GM18951 (cell line): Measurements from ENCODE around the gene TNNI3K.

Experiments
- POLR2A ChIP-seq: IDR thresholded peaks from 4 replicates; pipeline ENCODE4 v1.6.1; 2011; ENCODE audit warnings: mild to moderate bottlenecking; ENCODE audit not compliant: insufficient read length, insufficient read depth; ENCODE audit errors: extremely low read depth
- in situ Hi-C: fragments of 300-500 bp; cut with MboI; formaldehyde crosslinking; loops from one replicate; pipeline ENCODE4 v1.12.0; 2022; ENCODE audit warnings: low sequenced_read_pairs, mixed read lengths, inconsistent platforms; ENCODE audit not compliant: unreplicated experiment

The TNNI3K gene

DNA sequence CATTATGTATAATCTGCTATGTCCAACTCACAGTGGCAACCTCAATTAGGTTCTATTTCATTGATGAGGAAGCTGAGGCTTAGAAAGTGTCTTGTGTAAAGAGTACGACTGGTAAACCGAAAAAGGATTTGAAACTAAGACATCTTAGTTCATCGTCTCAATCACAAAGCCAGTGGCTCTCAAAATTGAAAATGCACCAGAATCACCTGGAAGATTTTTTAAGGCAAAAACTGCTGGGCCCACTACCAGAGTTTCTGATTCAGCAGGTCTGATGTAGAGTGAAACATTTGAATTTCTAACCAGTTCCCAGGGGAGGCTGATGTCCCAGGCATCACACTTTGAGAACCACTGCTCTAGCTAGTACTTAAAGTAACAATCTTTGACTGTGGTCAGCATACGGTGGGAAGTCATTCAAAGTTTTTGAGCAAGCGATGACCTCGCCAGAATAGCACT is 282.4 kb downstream of the TNNI3K start:
- no peak for TF ChIP-seq POLR2A
- in situ Hi-C loops: no loop called here

DNA sequence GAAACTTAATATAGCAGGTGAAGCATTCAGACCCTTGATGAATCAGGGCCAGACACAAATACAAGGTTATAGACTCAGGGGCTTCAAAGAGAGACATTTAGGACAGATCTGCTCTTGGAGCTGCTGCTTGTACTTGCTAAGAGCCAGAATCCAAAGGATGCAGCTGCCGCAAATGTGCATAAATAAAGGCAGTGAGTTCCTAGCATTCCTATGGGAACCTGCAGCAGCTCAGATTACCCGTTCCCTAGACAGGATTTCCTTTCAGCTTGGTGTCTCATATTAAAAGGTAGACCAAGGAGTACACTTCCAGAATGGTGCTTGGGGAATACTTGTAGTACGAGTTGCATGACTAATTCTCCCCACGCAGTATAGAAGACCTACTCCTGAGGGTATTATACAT is 287.0 kb downstream of the TNNI3K start:
- no peak for TF ChIP-seq POLR2A
- in situ Hi-C loops: no loop called here

DNA sequence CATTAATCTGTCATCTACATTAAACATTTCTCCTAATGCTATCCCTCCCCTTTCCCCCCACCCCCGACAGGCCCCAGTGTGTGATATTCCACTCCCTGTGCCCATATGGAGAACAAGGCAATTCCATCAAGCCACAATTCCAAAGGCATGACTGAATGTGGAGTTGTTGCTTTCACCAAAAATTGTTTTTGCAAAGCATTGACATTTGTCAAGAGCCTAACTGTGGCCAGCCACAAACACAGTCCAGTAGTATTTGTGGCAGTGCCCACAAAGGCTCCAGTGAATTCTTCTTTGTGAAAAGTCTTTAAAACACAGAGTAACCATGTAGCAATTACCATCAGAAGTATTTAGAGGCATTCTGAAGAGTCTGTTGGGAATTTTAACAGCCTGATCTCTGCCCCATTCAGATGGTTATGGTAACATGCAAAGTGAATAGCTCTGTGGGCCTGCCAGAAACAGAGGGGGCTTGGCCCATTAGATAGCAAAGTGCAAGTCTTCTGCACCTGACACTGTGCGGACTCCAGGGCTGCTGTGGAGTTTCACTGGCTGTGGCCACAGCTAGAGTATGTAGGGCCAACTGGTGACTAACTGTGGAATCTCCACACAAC is 288.8 kb downstream of the TNNI3K start:
- TF ChIP-seq POLR2A: no peak
- in situ Hi-C loops: no loop called here

DNA sequence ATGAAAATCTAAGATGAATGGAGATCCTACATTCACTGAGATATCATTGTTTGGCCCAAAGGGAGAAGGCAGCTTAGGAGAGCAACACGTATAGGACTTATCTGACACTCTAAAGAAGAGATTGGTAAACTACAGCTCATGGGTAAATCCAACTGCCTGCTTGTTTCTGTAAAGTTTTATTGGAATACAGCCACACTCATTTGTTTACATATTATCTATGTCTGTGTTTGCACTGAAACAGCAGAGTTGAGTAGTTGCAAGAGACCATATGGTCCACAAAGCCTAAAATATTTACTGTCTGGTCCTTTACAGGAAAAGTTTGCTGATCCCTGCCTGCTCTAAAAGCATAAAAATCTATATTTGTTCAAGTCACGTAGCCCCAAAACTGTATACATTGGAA is 291.5 kb downstream of the TNNI3K start:
- in situ Hi-C loops: no loop called here

DNA sequence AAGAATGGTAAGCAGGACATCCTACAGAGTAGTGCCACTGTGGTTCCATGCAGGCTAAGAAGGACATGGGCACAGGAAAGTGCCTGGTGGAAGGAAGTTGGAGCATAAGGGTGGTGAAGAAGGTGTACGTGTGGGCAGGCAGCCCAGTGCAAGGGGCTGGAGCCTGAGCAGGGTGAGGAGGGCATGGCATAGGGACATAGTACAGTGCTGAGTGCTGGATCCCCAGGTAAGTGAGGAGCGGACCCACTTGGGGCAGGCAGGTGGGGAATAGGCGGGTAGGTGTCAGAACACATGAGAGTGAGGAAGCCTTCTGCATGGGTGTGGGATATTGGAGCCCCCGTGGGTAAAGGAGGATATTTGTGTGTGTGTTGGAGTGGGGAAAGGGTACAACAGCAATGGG is 292.9 kb downstream of the TNNI3K start:
- TF ChIP-seq POLR2A: no peak
- in situ Hi-C loops: no loop called here

More for the DNA sequence above, 291.5 kb downstream of the TNNI3K start:
- no peak for TF ChIP-seq POLR2A

DNA sequence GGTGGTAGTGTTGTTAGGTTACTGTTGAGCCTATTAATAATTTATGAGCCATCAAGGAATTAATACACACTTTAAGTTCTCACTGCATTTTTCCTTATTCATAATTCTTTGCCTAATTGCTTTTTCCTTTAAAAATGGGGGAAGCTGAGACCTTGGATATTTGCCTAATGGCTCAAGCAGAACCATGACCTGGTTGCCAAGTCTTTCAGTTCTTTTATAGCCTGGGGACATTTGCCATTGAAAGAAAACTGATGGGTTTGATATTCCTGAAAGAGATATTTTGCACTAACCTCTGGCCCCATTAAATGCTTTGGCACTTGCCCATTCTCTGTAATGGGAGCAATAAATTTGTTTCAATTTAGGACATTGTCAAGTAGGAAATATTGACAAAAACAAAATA is 295.7 kb downstream of the TNNI3K start:
- in situ Hi-C loops: no loop called here
- TF ChIP-seq POLR2A: no peak

DNA sequence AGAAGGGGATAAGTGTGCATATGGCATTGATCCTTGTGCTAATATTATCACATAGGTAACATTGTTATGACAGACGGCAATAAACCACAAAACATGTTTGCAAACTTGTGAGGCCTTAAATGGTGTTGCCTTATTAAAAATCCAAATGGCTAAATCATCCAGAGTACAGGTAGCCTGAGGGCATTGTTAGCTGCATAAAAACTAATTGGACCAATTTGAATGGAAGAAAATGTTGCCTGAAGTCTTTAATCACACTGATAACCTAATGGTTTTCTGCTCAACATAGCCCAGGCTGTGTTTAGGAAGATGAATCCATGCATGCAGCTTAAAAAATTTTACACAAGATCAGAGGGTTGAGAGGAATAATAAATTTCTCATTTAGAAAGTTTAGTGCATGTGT is 296.6 kb downstream of the TNNI3K start:
- TF ChIP-seq POLR2A: no peak
- in situ Hi-C loops: no loop called here

DNA sequence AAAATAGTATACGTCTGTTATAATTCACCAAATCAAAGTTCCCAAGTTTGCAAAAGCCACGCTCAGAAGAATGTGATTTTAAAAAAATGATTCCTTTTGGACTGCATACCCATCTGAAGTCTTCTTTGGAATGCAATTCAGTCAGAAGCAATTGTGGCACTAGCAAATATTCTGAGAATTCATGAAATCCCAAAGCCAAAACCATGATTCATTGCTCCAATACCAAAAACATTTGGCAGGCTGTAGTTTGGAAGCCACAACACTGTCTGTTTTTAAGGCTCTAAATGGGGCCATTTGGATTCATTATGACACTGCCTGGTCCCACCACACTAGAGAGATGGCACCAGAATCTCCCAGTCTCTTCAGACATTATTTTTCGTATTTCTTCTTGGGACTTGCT is 299.1 kb downstream of the TNNI3K start:
- in situ Hi-C loops: no loop called here
- no peak for TF ChIP-seq POLR2A

DNA sequence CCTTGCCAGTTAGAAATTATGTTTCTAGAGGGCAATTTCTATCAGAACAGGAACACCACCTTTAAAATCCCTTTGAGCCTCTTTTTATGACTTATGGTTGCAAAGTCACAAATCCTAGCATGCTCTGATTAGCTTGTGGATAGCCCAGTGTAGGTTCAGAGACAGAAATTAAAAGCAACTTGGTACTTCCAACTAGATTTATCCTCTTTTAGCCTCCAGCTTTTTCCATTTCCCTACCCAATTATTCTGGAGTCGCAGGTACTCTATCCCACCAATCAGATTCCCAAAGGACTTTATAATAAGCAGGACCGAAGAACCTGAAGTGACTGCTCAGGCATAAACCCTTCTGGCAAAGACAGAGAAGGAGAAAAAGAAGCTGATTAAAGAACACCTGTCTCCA is 310.6 kb downstream of the TNNI3K start:
- in situ Hi-C loops: no loop called here

DNA sequence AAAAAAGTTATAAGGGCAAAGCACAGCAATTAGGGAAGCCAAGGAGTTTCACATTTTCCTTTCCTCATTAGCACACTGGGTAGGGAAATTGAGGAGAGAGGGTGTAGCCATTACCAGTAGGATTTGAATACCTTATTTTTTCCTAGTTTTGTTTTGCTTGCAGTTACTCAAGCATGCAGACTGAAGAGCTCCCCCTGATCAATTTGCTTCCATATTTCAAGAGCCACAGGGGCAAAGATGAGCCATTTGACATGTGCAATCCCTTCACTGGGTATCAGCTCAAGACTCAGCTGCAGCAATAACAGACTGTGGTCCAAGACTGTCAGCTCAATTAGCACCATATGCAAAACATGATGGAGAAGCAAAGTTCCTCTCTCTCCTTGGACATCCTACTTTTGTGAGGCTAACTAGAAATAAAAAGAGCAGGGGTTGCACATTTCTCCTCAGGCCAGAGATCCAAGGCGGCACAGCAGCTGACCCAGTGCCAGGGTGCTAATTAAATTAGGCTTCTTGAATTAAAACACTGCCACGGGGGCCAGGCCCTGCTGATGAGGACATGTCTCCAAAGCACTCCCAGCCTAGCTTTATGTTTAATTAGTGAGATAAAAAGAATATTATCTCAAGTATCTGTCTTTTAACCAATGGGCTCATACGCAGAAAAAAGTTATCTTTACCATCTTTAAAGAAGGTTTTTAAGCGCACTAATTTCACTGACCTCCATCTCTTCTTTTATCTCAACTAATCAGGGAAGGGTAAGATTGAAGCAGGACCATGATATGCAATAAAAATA is 314.0 kb downstream of the TNNI3K start:
- in situ Hi-C loops: no loop called here
- TF ChIP-seq POLR2A: no peak

More for the DNA sequence above, 310.6 kb downstream of the TNNI3K start:
- no peak for TF ChIP-seq POLR2A

DNA sequence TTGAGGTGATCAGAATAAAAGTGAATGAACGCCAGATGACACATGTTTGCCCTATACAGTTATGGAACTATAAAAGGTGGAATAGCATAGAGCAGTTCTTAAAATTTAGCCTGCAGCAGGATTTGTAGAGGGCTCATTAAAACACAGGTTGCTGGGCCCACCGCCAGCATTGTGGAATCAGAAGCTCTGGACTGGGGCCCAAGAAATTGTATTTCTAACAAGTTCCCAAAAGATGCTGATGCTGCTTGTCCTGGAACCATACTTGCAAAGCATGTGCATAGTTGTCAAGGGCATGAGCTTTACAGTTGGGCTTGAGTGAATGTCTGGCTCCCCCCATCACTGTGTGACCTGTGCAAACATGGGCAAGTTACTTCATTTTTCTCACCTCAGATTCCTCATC is 314.7 kb downstream of the TNNI3K start:
- no peak for TF ChIP-seq POLR2A
- in situ Hi-C loops: no loop called here

DNA sequence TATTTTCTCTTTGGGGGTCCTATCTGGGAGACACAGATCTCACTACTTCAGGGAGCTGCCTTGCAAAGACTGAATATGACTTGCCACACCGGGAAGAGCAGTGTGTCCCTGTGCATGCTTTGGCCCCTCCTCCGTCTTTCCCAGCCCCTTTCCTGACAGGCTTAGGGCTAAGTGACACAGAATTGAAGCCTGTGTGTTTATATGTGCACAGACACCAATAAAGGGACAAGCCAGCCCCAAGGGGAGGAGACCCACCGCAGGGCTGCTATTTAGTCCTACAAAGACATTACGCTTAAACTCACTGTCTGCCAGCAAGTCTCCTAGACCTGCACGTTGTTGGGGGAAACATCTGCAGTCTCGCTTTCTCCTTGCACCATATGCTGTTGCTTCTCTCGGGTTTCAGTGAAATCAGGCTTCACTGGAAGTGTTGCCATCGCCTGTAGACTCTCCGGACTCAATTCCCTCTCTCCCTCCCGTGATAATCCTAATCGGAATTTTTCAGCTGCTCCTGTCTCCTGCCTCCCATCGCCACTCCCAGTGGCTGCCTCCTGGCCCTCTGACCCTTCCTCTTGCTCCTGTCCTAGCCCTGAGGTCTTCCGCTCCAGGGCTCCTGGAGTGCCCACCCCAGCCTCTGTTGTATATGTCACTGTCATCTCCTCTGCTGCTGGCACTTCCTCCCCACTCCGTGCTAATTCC is 335.8 kb downstream of the TNNI3K start:
- in situ Hi-C loops: no loop called here
- no peak for TF ChIP-seq POLR2A

DNA sequence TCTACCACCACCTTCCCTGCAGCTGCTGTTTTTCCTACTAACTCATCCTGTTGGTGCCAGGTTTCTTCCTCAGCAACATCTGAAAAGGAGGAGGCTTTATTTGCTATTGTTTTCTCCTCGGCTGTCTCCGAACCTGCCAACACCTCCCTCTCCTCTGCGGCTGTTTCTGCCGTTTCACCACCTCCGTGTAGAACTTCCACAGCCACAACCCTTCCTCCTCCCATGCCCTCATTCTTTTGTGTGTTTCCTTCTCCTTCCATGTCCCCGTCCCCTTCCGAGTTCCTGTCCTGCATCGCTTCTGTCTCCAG is 336.3 kb downstream of the TNNI3K start:
- no peak for TF ChIP-seq POLR2A
- in situ Hi-C loops: no loop called here

DNA sequence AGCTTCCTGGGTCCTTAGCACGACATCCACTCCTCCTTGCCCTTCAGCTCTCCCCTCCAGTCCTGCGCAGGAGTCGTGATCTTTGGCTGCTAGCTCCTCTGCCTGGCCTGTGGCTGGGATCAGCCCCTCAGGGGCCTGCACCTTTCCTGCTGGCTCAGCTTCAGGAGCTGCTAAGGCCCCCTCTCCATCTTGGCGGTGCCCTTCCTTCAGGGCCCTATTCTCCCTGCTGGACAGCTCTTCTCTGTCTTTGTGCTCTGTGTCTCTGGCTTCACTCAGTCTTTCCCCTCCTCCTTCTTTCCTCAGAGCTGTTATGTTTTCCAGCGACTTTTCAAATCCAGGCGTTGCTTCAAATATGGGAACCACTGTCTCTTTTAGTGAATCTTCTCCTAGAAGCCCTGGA is 336.7 kb downstream of the TNNI3K start:
- no peak for TF ChIP-seq POLR2A
- in situ Hi-C loops: no loop called here

DNA sequence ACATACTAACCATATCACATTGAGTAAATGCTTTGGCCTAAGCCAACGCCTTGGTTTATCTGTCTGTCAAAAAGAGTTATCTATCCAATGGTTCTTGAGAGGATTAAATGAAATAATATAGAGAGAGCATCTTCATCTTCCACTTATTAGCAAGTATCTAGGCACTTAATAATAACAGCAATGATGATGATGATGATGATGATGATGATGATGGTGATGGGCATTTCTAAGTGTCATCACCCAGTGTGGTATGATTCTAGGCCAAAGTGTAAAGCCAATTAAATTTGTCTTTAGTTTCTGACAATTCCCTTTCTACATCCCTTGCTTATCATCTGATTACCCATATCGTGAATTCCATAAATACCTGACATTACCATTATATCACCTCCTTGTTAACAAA is 342.9 kb downstream of the TNNI3K start:
- in situ Hi-C loops: no loop called here
- TF ChIP-seq POLR2A: no peak
